AG09319 (cell line): ENCODE results near the gene FAM181B.
A peak's percentile ranks its signal among the peaks of the same experiment; 100 is the strongest.

ENCODE experiments used
- DNase-seq: peaks from one replicate; pipeline ENCODE4 v3.0.0-alpha.2; 2010; ENCODE audit warnings: low read depth; ENCODE audit errors: extremely low read depth
- TF ChIP-seq, protein P1 (sequence below): IDR thresholded peaks from 2 replicates; pipeline ENCODE4 v1.5.1; 2011; ENCODE audit warnings: low read depth, mild to moderate bottlenecking, inconsistent platforms, low read length, moderate library complexity

Gene FAM181B, protein sequence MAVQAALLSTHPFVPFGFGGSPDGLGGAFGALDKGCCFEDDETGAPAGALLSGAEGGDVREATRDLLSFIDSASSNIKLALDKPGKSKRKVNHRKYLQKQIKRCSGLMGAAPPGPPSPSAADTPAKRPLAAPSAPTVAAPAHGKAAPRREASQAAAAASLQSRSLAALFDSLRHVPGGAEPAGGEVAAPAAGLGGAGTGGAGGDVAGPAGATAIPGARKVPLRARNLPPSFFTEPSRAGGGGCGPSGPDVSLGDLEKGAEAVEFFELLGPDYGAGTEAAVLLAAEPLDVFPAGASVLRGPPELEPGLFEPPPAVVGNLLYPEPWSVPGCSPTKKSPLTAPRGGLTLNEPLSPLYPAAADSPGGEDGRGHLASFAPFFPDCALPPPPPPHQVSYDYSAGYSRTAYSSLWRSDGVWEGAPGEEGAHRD

DNA sequence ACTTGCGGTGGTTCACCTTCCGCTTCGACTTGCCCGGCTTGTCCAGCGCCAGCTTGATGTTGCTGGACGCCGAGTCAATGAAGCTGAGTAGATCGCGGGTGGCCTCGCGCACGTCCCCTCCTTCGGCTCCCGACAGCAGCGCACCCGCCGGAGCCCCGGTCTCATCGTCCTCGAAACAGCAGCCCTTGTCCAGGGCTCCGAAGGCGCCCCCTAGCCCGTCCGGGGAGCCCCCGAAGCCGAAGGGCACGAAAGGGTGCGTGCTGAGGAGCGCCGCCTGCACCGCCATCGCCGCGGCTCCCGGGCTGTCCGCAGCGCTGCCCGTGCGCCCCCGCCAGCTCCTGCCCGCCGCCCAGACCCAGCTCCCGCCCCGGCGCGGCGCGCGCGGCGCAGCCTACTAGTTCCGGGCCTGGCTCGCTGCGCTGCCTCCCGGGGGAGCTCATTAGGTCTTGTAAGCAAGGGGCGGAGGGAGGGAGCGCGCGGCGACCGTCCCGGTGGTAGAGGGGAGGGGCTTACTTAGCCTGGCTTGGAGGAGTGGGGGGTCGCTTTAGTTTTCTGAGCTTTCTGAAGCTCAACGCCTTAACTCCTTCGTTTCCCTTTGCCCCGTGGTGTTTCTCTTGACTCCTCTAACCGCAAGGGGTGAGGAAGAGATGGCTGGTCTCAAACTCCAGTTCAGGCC is at the start of gene FAM181B:
Gene FAM181B (minus strand): TSS at position 421 of the 676 bp plus-strand sequence. CDS start 135 bp downstream, at position 286.
- no peak for DNase-seq
- TF ChIP-seq, protein P1, sequence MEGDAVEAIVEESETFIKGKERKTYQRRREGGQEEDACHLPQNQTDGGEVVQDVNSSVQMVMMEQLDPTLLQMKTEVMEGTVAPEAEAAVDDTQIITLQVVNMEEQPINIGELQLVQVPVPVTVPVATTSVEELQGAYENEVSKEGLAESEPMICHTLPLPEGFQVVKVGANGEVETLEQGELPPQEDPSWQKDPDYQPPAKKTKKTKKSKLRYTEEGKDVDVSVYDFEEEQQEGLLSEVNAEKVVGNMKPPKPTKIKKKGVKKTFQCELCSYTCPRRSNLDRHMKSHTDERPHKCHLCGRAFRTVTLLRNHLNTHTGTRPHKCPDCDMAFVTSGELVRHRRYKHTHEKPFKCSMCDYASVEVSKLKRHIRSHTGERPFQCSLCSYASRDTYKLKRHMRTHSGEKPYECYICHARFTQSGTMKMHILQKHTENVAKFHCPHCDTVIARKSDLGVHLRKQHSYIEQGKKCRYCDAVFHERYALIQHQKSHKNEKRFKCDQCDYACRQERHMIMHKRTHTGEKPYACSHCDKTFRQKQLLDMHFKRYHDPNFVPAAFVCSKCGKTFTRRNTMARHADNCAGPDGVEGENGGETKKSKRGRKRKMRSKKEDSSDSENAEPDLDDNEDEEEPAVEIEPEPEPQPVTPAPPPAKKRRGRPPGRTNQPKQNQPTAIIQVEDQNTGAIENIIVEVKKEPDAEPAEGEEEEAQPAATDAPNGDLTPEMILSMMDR, result no peak

DNA sequence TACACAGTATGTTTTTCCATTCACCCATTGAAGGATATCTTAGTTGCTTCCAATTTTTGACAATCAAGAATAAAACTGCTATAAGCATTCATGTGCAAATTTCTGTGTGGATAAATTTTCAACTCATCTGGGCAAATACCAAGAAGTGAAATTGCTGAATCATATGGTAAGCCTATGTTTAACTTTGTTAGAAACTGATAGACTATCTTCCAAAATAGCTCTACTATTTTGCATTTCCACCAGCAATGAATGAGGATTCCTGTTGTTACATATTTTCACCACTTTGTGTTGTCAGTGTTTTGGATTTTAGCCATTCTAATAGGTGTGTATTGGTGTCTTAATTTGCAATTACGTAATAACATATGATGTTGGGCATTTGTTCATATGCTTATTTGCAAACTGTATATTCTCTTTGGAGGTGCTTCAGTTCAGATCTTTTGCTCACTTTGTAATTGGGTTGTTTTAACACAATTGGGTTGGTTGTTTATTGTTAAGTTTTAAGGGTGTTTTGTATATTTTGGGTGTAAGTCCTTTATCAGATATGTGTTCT is 49.2 kb upstream of the FAM181B start:
- no peak for DNase-seq
- TF ChIP-seq, protein P1, result no peak

- DNase-seq, result no peak
- TF ChIP-seq, protein P1, result no peak
Observed at GRCh38 chr11:82778776-82779175, 45.1 kb upstream of the FAM181B start.

GRCh38 chr11:82776377-82776776 is 42.7 kb upstream of the FAM181B start:
- DNase-seq, result no peak
- TF ChIP-seq, protein P1, result no peak

DNA sequence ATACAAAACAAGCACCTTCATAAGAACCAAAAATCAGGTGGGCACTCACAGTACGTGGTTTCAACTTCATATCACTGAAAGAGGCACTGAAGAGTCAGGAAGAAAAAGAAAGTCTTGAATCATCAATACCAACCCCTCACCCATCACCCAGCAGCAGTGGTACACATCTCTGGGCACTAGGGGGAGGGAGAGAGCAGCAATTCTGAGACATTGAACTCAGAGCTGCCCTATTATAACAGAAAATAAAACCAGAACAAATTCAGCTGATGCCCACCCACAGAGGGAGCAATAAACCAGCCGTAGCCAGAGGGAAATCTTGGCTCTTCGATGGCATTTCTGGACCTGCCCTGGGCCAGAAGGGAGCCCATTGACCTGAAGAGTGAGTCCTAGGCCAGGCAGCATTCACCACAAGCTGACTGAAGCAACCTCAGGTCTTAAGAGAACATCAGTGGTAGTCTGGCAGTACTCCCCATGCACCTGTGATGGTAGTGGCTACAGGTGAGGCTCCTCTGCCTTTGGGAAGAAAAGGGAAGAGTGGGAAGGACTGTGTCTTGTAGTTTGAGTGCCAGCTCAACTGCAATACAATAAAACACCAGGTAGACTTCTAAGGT is 42.2 kb upstream of the FAM181B start:
- TF ChIP-seq, protein P1, result peak; percentile 83
- DNase-seq, result peak; percentile 10

GRCh38 chr11:82775218-82775617 is 41.6 kb upstream of the FAM181B start:
- DNase-seq, result no peak
- TF ChIP-seq, protein P1, result no peak
